C4-2B (cell line): ENCODE data around the gene ANKH.
"Not testable (repeated sequence)": the region's sequence is repeated elsewhere in the genome, so short reads cannot be mapped to it uniquely, and the experiment has no call there.

Source experiments
- H3K27ac ChIP-seq: fragments of 450-650 bp; 2 replicates; pipeline ENCODE4 v1.5.1; 2017
- ZFX ChIP-seq: fragments of 450-650 bp; IDR thresholded peaks from 2 replicates; pipeline ENCODE4 v1.6.1; 2017
- TF ChIP-seq, protein P1 (sequence below): fragments of 450-650 bp; conservative IDR thresholded peaks from 2 replicates; pipeline ENCODE4 v1.5.1; 2017; ENCODE audit warnings: mild to moderate bottlenecking

ANKH gene

DNA sequence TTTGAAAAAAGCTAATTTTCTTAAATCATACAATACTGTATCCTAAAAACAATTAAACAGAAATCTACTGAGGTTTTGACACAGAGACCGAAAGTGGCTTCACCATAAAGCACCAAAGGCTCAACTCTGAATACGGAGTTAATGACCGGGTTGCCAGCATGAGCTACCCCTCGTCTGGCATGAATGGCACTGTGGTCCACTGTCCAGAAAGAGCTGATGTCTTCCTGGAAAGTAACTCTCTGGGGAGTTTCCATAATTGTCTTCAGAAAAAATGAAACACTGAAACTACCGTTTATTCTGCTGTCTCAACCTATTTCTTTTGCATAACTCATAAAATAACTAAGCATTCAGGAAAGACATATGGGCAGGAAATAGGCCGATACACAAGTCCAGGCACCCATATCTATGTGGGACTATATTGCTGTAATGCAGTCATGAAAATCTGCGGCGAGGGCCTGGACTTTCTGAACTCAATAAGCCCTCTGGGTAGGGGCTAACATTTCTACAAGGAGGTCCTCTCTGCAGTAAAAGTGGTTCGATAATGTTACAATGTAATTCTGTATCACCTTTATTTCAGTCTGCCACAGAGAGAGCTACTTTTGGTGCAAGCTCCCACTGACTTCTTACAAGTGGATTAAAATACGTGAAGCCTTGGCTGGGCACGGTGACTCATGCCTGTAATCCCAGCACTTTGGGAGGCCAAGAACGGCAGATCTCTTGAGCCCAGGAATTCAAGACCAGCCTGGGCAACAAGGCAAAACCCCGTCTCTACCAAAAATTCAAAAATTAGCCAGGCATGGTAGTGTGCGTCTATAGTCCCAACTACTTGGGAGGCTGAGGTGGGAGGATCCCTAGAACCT lies 52.4 kb downstream of the ANKH start:
- no peak overlapping the region for H3K27ac ChIP-seq
- TF ChIP-seq, protein P1, sequence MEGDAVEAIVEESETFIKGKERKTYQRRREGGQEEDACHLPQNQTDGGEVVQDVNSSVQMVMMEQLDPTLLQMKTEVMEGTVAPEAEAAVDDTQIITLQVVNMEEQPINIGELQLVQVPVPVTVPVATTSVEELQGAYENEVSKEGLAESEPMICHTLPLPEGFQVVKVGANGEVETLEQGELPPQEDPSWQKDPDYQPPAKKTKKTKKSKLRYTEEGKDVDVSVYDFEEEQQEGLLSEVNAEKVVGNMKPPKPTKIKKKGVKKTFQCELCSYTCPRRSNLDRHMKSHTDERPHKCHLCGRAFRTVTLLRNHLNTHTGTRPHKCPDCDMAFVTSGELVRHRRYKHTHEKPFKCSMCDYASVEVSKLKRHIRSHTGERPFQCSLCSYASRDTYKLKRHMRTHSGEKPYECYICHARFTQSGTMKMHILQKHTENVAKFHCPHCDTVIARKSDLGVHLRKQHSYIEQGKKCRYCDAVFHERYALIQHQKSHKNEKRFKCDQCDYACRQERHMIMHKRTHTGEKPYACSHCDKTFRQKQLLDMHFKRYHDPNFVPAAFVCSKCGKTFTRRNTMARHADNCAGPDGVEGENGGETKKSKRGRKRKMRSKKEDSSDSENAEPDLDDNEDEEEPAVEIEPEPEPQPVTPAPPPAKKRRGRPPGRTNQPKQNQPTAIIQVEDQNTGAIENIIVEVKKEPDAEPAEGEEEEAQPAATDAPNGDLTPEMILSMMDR, result no peak
- no peak for TF ChIP-seq ZFX

DNA sequence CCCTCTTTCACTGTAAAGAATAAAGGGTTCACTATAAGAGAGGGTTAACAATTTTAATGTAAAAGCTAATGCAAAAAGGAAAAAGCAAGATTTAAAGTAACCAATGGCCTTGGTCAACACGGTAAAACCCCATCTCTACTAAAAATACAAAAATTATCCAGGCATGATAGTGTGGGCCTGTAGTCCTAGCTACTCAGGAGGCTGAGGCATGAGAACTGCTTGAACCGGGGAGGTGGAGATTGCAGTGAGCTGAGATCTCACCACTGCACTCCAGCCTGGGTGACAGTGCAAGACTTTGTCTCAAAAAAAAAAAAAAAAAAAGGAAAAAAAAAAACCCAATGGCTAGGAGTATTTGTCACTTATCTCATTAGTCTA lies 53.8 kb downstream of the ANKH start:
- H3K27ac ChIP-seq, result not testable (repeated sequence)

DNA sequence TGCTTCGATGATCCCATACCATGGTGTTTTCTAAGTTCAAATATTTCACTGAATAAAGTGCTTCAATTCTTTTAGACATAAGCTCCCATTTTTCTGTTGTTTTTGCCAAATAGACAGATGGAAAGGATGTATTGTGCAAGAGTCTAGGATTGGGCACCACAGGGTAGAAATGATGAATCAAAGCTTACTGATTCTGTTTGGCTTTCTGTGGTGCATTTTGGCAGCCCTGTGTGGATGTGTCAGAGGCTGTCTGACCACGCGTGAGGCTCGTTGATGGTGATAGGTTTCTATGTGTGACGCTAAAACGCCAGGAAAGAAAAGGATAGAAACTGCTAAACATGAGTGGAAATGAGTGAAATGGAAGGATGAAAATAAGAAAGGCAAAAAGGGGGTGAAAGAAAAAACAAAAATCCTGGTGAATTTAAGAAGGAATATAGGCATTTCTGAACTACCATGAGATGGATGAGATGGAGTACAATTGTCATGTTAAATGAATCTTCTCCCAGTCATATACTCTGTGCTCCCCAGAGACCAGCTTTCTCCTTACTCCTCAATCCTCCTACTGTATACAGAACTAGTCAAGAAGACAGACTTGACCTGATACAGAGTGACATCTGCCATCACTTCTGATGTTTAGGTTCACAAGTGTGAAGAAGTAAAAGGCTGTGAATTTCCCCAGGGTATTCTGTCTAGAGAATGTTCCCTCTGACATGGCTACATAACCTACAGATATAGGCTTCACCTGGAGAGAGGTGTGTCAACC lies 54.4 kb downstream of the ANKH start:
- no peak overlapping the region for H3K27ac ChIP-seq
- TF ChIP-seq, protein P1, result no peak
- TF ChIP-seq ZFX, result no peak

DNA sequence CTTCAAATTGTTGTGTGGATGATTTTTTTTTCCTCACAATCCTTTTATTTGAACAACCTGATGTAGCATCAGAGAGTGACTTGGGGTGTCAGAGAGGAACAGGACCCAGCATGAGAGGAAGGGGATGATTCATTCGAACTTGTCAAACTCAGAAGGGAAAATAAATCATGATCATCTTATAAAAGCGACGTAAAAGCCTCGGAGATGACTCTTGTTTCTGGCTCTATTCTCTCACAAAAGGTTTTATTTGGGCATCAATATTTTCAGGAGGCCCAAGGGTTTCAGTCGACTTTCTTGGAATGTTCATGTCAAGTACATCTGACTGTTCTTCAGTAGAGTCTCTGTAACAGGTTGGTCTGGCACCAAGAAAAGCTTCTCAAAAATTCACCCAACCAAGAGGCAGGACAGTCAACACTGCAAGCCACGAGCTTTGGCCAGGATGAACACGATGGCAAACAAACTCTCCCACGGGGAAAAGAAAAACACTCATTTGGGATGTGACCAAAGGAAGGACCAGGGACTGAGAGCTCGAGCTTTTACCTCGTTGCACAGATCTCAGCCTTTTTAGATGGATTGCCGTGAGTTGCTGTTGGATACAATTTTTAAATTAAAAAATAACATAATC lies 55.1 kb downstream of the ANKH start:
- no peak overlapping the region for H3K27ac ChIP-seq
- TF ChIP-seq, protein P1, result no peak
- TF ChIP-seq ZFX, result no peak

DNA sequence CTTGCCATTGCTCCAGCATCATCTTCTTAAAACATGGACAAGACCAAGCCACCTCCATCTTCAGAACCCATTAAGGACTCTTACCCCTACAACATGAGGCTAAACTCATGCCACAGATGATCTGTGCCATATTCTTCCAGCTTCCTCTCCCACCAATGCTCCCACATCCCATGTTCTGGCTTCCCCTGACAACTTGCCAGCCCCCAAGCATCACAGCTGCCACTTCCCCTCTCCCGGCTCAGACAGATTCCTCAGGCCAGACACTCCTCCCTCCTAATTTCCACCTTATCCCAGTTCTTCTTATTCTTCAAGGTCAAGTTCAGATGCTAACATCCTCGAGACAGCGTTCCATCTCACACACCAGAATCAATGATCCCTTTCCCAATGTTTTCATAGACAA lies 57.8 kb downstream of the ANKH start:
- no peak for TF ChIP-seq ZFX
- TF ChIP-seq, protein P1, result no peak
- no peak overlapping the region for H3K27ac ChIP-seq

DNA sequence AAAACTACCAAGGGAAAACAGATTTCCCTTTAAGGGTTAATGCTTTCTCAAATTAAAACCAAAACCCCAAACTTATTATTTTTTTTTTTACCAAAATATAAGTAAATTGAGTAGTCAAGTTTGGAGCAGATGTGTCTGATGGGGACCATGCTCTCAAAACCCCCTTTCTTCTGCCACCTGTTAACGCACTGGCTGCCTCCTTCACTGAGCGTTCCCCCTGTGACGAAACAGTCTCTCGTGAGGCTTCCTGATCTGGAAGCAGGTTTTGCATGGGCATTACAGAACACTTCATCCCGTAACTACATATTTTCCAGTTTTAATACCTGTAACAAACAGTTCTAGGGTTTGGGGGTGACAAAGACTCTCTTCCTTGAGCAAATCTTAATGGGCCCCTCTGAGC lies 59.4 kb downstream of the ANKH start:
- no peak for TF ChIP-seq ZFX
- TF ChIP-seq, protein P1, result no peak
- no peak overlapping the region for H3K27ac ChIP-seq

DNA sequence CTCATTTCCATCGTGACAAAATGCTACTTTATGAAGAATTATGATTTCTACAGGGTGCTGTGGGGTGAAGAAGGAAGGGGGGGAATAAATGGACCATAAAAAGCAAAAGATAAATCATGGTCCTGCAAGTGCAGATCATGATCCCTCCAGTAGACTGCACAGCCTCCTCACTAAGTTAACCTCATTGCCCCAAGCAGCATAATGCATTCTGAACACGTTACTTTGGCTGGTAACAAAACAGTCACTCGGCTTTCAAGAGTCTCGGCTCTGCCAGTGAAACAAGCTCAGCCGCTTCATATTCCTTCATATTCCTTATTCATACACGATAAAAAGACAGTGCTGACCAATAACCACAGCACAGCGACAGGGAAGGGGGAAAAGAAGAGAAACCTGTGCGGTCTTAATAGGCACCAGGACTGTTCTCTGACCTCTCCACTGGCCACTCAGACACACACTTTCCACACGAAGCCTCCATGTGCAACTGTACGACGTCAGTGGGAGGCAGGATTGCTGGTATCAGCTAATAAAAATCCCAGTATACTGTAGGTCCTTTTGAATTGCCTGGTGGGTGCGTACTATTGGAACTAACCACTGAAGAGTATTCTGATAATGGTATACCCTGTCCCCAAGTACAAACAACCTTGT lies 60.5 kb downstream of the ANKH start:
- H3K27ac ChIP-seq, result no peak overlapping the region
- TF ChIP-seq, protein P1, result no peak
- no peak for TF ChIP-seq ZFX
